GM12865 (cell line): ENCODE results near the gene NF2.

Source experiments
- DNase-seq: peaks from one replicate; pipeline ENCODE4 v3.0.0; 2010; ENCODE audit warnings: low read depth
- H3K4me3 ChIP-seq: 2 replicates; pipeline ENCODE4 v1.5.1; 2011; ENCODE audit warnings: mild to moderate bottlenecking, low read depth, low read length, control low read depth
- TF ChIP-seq, protein P1 (sequence below): IDR thresholded peaks from 2 replicates; pipeline ENCODE4 v1.5.1; 2011; ENCODE audit warnings: low read length, control low read depth, low read depth, inconsistent platforms; ENCODE audit not compliant: insufficient read depth; ENCODE audit errors: missing control alignments

NF2 gene

DNA sequence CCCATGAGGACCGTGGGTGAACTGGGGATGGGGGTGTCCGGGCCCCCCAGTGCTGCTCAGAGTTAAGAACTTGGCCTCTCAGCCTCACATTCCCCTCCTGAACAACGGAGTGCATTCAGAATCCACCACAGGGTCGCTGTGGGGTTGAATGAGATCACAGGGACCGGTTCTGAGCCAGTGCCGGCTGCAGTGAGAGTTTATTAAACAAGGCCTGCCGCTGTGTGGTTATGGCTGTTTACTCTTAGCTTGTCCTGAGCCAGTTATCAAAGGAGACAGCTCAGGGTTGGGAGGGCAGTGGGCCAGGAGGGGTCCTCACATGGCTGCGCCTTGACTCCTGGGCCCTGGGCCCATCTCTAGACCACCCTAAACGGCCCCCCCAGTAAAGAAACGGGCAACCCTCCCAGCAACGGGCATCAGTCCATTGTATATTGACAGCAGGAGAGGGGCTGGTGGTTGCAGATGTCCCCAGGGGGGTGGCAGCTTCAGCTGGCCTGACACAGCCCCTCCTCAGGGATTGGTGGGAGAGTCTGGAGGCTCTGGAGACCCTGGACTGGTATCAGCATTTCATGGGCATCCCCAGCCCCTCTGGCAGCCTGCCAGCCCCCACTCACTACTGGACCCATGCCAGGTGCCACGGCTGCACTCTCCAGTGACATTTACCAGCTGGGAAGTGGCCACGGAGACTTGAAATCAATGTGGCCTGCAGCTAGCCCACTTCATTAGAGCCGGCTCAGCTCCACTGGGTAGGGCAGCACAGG is 101.3 kb downstream of the NF2 start:
- H3K4me3 ChIP-seq = no peak overlapping the region
- TF ChIP-seq, protein P1, sequence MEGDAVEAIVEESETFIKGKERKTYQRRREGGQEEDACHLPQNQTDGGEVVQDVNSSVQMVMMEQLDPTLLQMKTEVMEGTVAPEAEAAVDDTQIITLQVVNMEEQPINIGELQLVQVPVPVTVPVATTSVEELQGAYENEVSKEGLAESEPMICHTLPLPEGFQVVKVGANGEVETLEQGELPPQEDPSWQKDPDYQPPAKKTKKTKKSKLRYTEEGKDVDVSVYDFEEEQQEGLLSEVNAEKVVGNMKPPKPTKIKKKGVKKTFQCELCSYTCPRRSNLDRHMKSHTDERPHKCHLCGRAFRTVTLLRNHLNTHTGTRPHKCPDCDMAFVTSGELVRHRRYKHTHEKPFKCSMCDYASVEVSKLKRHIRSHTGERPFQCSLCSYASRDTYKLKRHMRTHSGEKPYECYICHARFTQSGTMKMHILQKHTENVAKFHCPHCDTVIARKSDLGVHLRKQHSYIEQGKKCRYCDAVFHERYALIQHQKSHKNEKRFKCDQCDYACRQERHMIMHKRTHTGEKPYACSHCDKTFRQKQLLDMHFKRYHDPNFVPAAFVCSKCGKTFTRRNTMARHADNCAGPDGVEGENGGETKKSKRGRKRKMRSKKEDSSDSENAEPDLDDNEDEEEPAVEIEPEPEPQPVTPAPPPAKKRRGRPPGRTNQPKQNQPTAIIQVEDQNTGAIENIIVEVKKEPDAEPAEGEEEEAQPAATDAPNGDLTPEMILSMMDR = no peak
- no peak for DNase-seq

DNA sequence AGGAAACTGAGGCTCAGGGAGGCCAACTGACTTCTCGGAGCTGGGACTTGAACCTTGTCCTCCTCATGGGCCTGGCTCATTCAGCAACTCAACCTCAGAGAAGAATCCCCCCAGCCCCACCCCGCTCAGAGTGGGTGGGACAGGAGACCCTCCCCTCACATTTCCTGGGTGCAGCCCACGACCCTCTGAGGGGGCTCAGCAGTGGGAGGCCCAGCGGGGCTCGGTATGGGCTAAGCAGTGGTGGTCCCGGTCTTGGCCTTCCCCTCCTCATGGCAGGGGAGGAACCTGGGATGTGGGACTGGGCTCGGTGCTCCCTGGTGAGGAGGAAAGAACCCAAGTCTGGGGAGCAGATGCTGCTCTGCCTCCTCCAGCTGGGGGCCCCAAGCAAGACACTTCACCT is 102.2 kb downstream of the NF2 start:
- DNase-seq = no peak
- TF ChIP-seq, protein P1 = no peak
- no peak overlapping the region for H3K4me3 ChIP-seq

DNA sequence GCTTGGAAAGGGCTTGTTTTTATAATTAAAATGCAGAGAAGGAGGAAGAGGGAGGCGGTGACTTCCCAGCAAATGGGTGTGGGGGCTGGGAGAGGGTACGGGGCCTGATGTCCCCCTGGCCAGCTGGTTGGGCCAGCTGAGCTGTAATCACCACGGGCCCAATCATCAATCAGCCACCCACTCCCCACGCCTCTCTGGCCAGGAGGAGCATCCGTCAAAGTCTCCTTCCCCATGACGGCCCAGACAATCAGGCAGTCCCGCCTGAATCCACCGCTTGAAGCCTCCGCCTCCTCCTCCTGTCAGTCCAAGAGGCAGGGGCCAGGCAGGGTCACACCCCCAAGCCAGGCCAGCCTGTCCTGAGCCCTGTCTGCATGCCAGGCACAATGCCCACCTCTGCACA is 103.1 kb downstream of the NF2 start:
- no peak for DNase-seq
- H3K4me3 ChIP-seq = no peak overlapping the region
- TF ChIP-seq, protein P1 = no peak

DNA sequence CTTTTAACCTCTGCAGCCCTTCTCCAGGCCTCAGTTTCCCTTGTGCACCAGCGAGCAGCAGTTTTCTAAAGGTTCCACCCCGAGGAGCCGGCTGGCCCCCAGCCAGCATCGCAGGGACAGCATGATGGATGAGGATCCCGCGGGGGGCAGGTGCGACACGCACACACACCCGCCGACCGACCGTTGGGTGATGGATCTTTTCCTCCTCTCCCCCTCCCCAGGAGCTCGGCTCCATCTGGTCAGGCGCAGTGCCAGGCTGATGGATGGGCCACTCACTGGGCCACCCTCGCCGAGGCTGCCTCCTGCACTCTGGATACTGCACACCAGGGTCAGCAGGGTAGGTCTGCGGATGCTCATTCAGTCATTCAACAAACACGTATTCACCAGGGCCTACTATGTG is 103.6 kb downstream of the NF2 start:
- TF ChIP-seq, protein P1 = no peak
- no peak overlapping the region for H3K4me3 ChIP-seq
- DNase-seq = no peak

DNA sequence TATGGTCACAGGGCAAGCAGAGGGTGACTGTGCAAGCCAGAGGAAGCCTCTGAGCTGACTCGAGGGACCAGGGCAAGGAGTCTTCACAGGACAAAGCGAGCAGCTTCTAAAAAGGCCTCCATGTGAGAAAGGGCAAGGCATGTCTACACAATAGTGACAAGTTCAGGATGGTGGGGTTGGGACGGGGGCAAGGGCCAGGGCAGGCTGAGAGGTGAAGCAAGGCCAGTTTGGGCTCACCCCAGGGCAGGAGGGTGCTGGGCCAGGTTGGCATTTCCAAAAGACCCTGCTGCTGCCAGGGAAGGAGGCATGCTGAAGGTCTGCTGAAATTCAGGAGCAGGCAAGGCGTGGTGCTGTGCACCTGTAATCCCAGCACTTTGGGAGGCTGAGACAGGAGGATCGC is 104.0 kb downstream of the NF2 start:
- TF ChIP-seq, protein P1 = no peak
- no peak for DNase-seq
- H3K4me3 ChIP-seq = no peak overlapping the region

DNA sequence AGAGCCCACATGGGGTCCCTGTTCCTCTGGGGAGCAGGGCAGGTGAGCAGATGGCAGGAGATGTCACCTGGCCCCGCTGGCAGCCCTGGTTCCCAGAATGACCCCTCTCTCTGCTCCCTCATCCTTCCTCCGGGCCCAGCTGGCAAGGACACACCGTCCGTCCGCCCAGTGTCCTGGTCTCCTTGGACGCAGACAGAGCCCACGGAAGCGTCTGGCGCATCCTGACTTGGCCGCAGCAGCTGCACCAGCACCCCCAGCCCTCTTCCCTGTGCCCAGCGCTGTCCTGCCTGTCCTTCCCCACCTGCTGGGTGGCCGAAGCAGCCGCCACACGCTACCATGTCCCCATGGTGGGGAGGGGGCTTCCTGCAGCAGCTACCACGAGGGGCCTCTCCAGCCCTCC is 106.8 kb downstream of the NF2 start:
- TF ChIP-seq, protein P1 = no peak
- no peak overlapping the region for H3K4me3 ChIP-seq
- no peak for DNase-seq
